GM18873 (cell line): ENCODE measurements around the gene NDUFB11.

Experiments used
- ATAC-seq: cut with Tn5 transposase; IDR thresholded peaks from one replicate; pipeline ENCODE4 v1.9.1; 2021; ENCODE audit warnings: mild to moderate bottlenecking, moderate library complexity, moderate number of reproducible peaks; ENCODE audit not compliant: unreplicated experiment, low FRiP score

The NDUFB11 gene

GRCh38 chrX:47175588-47175980, 31.1 kb upstream of the NDUFB11 start:
- ATAC-seq = no peak

- no peak for ATAC-seq
Observed at GRCh38 chrX:47174846-47175587, 30.5 kb upstream of the NDUFB11 start.

- ATAC-seq = no peak
Observed at GRCh38 chrX:47174376-47174775, 29.9 kb upstream of the NDUFB11 start.

- ATAC-seq = no peak
Observed at GRCh38 chrX:47172971-47173792, 28.7 kb upstream of the NDUFB11 start.

GRCh38 chrX:47172549-47172948, 28.0 kb upstream of the NDUFB11 start:
- no peak for ATAC-seq

GRCh38 chrX:47171996-47172395, 27.5 kb upstream of the NDUFB11 start:
- ATAC-seq = no peak

- ATAC-seq = no peak
Observed at GRCh38 chrX:47170861-47171692, 26.6 kb upstream of the NDUFB11 start.

GRCh38 chrX:47169726-47170515, 25.4 kb upstream of the NDUFB11 start:
- no peak for ATAC-seq

- no peak for ATAC-seq
Observed at GRCh38 chrX:47169273-47169672, 24.8 kb upstream of the NDUFB11 start.

GRCh38 chrX:47168495-47169073, 24.1 kb upstream of the NDUFB11 start:
- no peak for ATAC-seq

- ATAC-seq = no peak
Observed at GRCh38 chrX:47166126-47166525, 21.6 kb upstream of the NDUFB11 start.

GRCh38 chrX:47164420-47164819, 19.9 kb upstream of the NDUFB11 start:
- no peak for ATAC-seq

GRCh38 chrX:47162927-47163583, 18.6 kb upstream of the NDUFB11 start:
- ATAC-seq = no peak

GRCh38 chrX:47160781-47161180, 16.3 kb upstream of the NDUFB11 start:
- no peak for ATAC-seq

GRCh38 chrX:47158781-47159180, 14.3 kb upstream of the NDUFB11 start:
- ATAC-seq = no peak

GRCh38 chrX:47158131-47158530, 13.6 kb upstream of the NDUFB11 start:
- ATAC-seq = no peak

- no peak for ATAC-seq
Observed at GRCh38 chrX:47156611-47157520, 12.4 kb upstream of the NDUFB11 start.

- ATAC-seq = no peak
Observed at GRCh38 chrX:47151435-47151834, 6.9 kb upstream of the NDUFB11 start.
